Sigmoid colon (tissue), 7 donors: ENCODE data around the gene VPS37B. TPM values are rescaled to one million over a fixed set of nuclear protein-coding genes. Genes with fewer than 3 reads are reported as not detected.

Experiments
- DNase-seq: peaks from one replicate; pipeline ENCODE4 v3.0.0-alpha.2; 2019
- H3K27ac ChIP-seq, 4 donors: fragments of 200-600 bp; sonication (generic); one replicate each; pipeline ENCODE4 v1.5.1; 2016 to 2019; ENCODE audit warnings: mild to moderate bottlenecking in 1 of 4
- H3K27me3 ChIP-seq, 3 donors: fragments of 200-600 bp; sonication (generic); one replicate each; pipeline ENCODE4 v1.5.1; 2019; ENCODE audit warnings: mild to moderate bottlenecking in 1 of 3
- H3K36me3 ChIP-seq, 4 donors: fragments of 200-600 bp; sonication (generic); one replicate each; pipeline ENCODE4 v1.5.1; 2016 to 2019
- H3K4me1 ChIP-seq, 4 donors: fragments of 200-600 bp; sonication (generic); one replicate each; pipeline ENCODE4 v1.5.1; 2017 to 2019
- H3K4me3 ChIP-seq, 4 donors: fragments of 200-600 bp; sonication (generic); one replicate each; pipeline ENCODE4 v1.5.1; 2017 to 2019; ENCODE audit warnings: mild to moderate bottlenecking in 2 of 4, moderate library complexity in 1 of 4
- H3K9me3 ChIP-seq, 4 donors: fragments of 200-600 bp in 3 of 4; sonication (generic) in 3 of 4; one replicate each; pipeline versions ENCODE4 v1.5.1 to v1.6.1; 2013 to 2019
- CTCF ChIP-seq, 4 experiments: fragments of 450-650 bp in 3 of 4; fragments of 200-600 bp in 1 of 4; IDR thresholded peaks; one replicate each; pipeline ENCODE4 v1.5.1; 2016 to 2019; ENCODE audit warnings: antibody characterized with exemption in 4 of 4, mild to moderate bottlenecking in 3 of 4, moderate library complexity in 2 of 4
- EP300 ChIP-seq, 4 donors: sonication (generic); formaldehyde crosslinking; IDR thresholded peaks; one replicate each; pipeline ENCODE4 v1.6.1; 2017; ENCODE audit warnings: antibody characterized with exemption in 4 of 4
- POLR2A ChIP-seq, 2 donors: fragments of 450-650 bp; IDR thresholded peaks; one replicate each; pipeline ENCODE4 v1.6.1; 2016; ENCODE audit warnings: antibody characterized with exemption in 2 of 2, mild to moderate bottlenecking in 2 of 2, moderate library complexity in 2 of 2
- POLR2AphosphoS5 ChIP-seq, 4 donors: sonication (generic); formaldehyde crosslinking; IDR thresholded peaks; one replicate each; pipeline ENCODE4 v1.6.1; 2017; ENCODE audit warnings: antibody characterized with exemption in 4 of 4
- WGBS, 2 donors: extraction: QIAGEN DNeasy Blood & Tissue Kit; methylation state at CpG; one replicate each; pipeline ENCODE4 v1.1.7; 2013; 5-methylcytosine and 5-hydroxymethylcytosine counted together
- intact Hi-C: fragments of 100-400 bp; cut with DNase I; formaldehyde crosslinking; loops from one replicate; pipeline ENCODE4 v1.15.1; 2023
- polyA plus RNA-seq, 3 donors: library from polyadenylated mRNA; stranded (reverse); fragments of 200-250 nt; gene quantifications; one replicate each; pipeline ENCODE4 v1.2.3, GENCODE V29; 2013
- total RNA-seq, 4 donors: library from RNA; depleted of rRNA; stranded (reverse); fragments of >200 nt; gene quantifications; one replicate each; pipeline ENCODE4 v1.1.0, GENCODE V29; 2016
- donor health status: healthy with polysubstance abuse.
- donor health status: Bipolar disorder and iron deficiency.
- donor health status: healthy.

The VPS37B gene
- total and polyA plus RNA-seq, 7 donors = 8.6 to 64.7 (median 17.2) TPM

GRCh38 chr12:122858591-122859302 lies 37.2 kb downstream of the VPS37B start:
- Histone ChIP-seq H3K4me1 (peaks cover 0 to 10% (median 8%) of the 10 kb centered on the region in 4 donors), H3K27ac (no peak overlapping the region), H3K36me3 (no peaks in the 10 kb centered on the region), H3K4me3 (no peak overlapping the region), H3K27me3 (no peaks in the 10 kb centered on the region), H3K9me3 (no peaks in the 10 kb centered on the region)
- WGBS, 2 donors = 85 to 92% methylated on average over 22 of the region's 22 CpGs
- TF ChIP-seq CTCF (IDR thresholded peaks at IDR 0.05) (no peak), POLR2AphosphoS5 (IDR thresholded peaks at IDR 0.05) (no peak)
- intact Hi-C loops = no loop called here
- DNase-seq = no peak

GRCh38 chr12:122858171-122858570 lies 37.8 kb downstream of the VPS37B start:
- no peak overlapping the region for H3K4me3 ChIP-seq
- no peaks in the 10 kb centered on the region for H3K36me3 ChIP-seq
- 61 to 85% methylated on average over 14 of the region's 14 CpGs for WGBS, 2 donors
- H3K9me3 ChIP-seq = no peaks in the 10 kb centered on the region
- no peaks in the 10 kb centered on the region for H3K27me3 ChIP-seq
- peaks cover 0 to 10% (median 8%) of the 10 kb centered on the region in 4 donors for H3K4me1 ChIP-seq
- TF ChIP-seq CTCF (IDR thresholded peaks at IDR 0.05) (no peak), POLR2A (IDR thresholded peaks at IDR 0.05) (no peak), POLR2AphosphoS5 (IDR thresholded peaks at IDR 0.05) (no peak), EP300 (IDR thresholded peaks at IDR 0.05) (no peak)
- H3K27ac ChIP-seq = no peak overlapping the region
- intact Hi-C loops = no loop called here
- no peak for DNase-seq

- Histone ChIP-seq H3K27ac (no peak overlapping the region), H3K9me3 (no peaks in the 10 kb centered on the region), H3K4me3 (no peak overlapping the region), H3K4me1 (peaks cover 0 to 18% (median 14%) of the 10 kb centered on the region in 4 donors), H3K36me3 (no peaks in the 10 kb centered on the region), H3K27me3 (no peaks in the 10 kb centered on the region)
- intact Hi-C loops = no loop called here
- DNase-seq = no peak
- TF ChIP-seq CTCF (IDR thresholded peaks at IDR 0.05) = no peak
- no peak for TF ChIP-seq POLR2A (IDR thresholded peaks at IDR 0.05)
- no peak for TF ChIP-seq EP300 (IDR thresholded peaks at IDR 0.05)
- no peak for TF ChIP-seq POLR2AphosphoS5 (IDR thresholded peaks at IDR 0.05)
- WGBS, 2 donors = 86 to 88% methylated on average over 24 of the region's 24 CpGs
These were observed 38.8 kb downstream of the VPS37B start for GRCh38 chr12:122856999-122857671.

- DNase-seq = no peak
- no peak for TF ChIP-seq POLR2AphosphoS5 (IDR thresholded peaks at IDR 0.05)
- no peak for TF ChIP-seq CTCF (IDR thresholded peaks at IDR 0.05)
- no peak for TF ChIP-seq POLR2A (IDR thresholded peaks at IDR 0.05)
- TF ChIP-seq EP300 (IDR thresholded peaks at IDR 0.05) = no peak
- H3K4me3 ChIP-seq = no peak overlapping the region
- WGBS, 2 donors = 91 to 93% methylated on average over 40 of the region's 40 CpGs
- no peaks in the 10 kb centered on the region for H3K27me3 ChIP-seq
- no peaks in the 10 kb centered on the region for H3K9me3 ChIP-seq
- H3K27ac ChIP-seq = no peak overlapping the region
- intact Hi-C loops = no loop called here
- H3K36me3 ChIP-seq = no peaks in the 10 kb centered on the region
- peaks cover 0 to 20% (median 13%) of the 10 kb centered on the region in 4 donors for H3K4me1 ChIP-seq
These were observed 39.7 kb downstream of the VPS37B start for GRCh38 chr12:122855928-122856831.
